ENCODE results near the gene UPF2. TPM values are rescaled to one million over a fixed set of nuclear protein-coding genes. Genes with fewer than 3 reads are reported as not detected.

UPF2 gene
- total and polyA plus RNA-seq, 10 of the 15 experiments (the other 5 are each of a cell fraction or from before 2014, with no cell fraction given) = 21.0 to 44.4 (median 25.9) TPM

GRCh38 chr10:12042797-12043651 is at the start of gene UPF2 (continued):
- peak; percentile 77 for TF ChIP-seq SPI1 (IDR thresholded peaks at IDR 0.05; ENCODE audit: borderline replicate concordance, insufficient read depth, low read depth, low read length)
- no peak for TF ChIP-seq CEBPB (IDR thresholded peaks at IDR 0.05; ENCODE audit: borderline replicate concordance in 1 of 2, low read depth in 2 of 2, low read length in 2 of 2)
- peak; percentile 62 for TF ChIP-seq MAX (IDR thresholded peaks at IDR 0.05; ENCODE audit: low read depth, low read length)
- no peak for TF ChIP-seq TCF7 (IDR thresholded peaks at IDR 0.05; ENCODE audit: borderline replicate concordance)
- TF ChIP-seq USF2 (IDR thresholded peaks at IDR 0.05; ENCODE audit: borderline replicate concordance, low read depth, low read length) = peak; percentile 83
- TF ChIP-seq NR2C2 (IDR thresholded peaks at IDR 0.05; ENCODE audit: borderline replicate concordance, control insufficient read depth, insufficient read length, low read depth) = no peak
- TF ChIP-seq SMAD1 (IDR thresholded peaks at IDR 0.05; ENCODE audit: low read depth, partially characterized antibody) = no peak
- TF ChIP-seq, protein P1, sequence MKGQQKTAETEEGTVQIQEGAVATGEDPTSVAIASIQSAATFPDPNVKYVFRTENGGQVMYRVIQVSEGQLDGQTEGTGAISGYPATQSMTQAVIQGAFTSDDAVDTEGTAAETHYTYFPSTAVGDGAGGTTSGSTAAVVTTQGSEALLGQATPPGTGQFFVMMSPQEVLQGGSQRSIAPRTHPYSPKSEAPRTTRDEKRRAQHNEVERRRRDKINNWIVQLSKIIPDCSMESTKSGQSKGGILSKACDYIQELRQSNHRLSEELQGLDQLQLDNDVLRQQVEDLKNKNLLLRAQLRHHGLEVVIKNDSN (IDR thresholded peaks at IDR 0.05; ENCODE audit: borderline replicate concordance, extremely low read length, insufficient read depth, low read depth, low read length) = peak; percentile 82
- TF ChIP-seq SREBF2 (IDR thresholded peaks at IDR 0.05; ENCODE audit: low read length) = no peak
- TF ChIP-seq LARP7 (IDR thresholded peaks at IDR 0.05) = no peak; the same call in 1 of the 2 replicates
- TF ChIP-seq, protein P2, sequence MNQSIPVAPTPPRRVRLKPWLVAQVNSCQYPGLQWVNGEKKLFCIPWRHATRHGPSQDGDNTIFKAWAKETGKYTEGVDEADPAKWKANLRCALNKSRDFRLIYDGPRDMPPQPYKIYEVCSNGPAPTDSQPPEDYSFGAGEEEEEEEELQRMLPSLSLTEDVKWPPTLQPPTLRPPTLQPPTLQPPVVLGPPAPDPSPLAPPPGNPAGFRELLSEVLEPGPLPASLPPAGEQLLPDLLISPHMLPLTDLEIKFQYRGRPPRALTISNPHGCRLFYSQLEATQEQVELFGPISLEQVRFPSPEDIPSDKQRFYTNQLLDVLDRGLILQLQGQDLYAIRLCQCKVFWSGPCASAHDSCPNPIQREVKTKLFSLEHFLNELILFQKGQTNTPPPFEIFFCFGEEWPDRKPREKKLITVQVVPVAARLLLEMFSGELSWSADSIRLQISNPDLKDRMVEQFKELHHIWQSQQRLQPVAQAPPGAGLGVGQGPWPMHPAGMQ (IDR thresholded peaks at IDR 0.05; ENCODE audit: borderline replicate concordance) = peak; percentile 99
- no peak for TF ChIP-seq HDAC6 (IDR thresholded peaks at IDR 0.05; ENCODE audit: unreplicated experiment)
- TF ChIP-seq RAD21 (IDR thresholded peaks at IDR 0.05; ENCODE audit: insufficient read depth, low read depth, low read length) = no peak
- TF ChIP-seq CHD2 (IDR thresholded peaks at IDR 0.05; ENCODE audit: borderline replicate concordance, low read depth, low read length) = peak; percentile 62; the same call in 1 of the 2 replicates
- peak; percentile 69 for TF ChIP-seq SP1 (IDR thresholded peaks at IDR 0.05; ENCODE audit: low read depth, low read length)
- TF ChIP-seq ESRRA (IDR thresholded peaks at IDR 0.05; ENCODE audit: low read length) = no peak; the same call in 1 of the 2 replicates
- TF ChIP-seq MTA3 (IDR thresholded peaks at IDR 0.05; ENCODE audit: borderline replicate concordance, low read length) = no peak
- TF ChIP-seq HCFC1 (IDR thresholded peaks at IDR 0.05; ENCODE audit: low read length) = peak; percentile 54
- peak; percentile 85 for TF ChIP-seq SKIL (IDR thresholded peaks at IDR 0.05; ENCODE audit: low read depth, poor library complexity, severe bottlenecking)
- TF ChIP-seq, protein P3, sequence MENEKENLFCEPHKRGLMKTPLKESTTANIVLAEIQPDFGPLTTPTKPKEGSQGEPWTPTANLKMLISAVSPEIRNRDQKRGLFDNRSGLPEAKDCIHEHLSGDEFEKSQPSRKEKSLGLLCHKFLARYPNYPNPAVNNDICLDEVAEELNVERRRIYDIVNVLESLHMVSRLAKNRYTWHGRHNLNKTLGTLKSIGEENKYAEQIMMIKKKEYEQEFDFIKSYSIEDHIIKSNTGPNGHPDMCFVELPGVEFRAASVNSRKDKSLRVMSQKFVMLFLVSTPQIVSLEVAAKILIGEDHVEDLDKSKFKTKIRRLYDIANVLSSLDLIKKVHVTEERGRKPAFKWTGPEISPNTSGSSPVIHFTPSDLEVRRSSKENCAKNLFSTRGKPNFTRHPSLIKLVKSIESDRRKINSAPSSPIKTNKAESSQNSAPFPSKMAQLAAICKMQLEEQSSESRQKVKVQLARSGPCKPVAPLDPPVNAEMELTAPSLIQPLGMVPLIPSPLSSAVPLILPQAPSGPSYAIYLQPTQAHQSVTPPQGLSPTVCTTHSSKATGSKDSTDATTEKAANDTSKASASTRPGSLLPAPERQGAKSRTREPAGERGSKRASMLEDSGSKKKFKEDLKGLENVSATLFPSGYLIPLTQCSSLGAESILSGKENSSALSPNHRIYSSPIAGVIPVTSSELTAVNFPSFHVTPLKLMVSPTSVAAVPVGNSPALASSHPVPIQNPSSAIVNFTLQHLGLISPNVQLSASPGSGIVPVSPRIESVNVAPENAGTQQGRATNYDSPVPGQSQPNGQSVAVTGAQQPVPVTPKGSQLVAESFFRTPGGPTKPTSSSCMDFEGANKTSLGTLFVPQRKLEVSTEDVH (IDR thresholded peaks at IDR 0.05; ENCODE audit: low read depth, partially characterized antibody) = peak; percentile 39

All from GM12878 (cell line).